ENCODE measurements around the gene AGL.
A peak's percentile ranks its signal among the peaks of the same experiment; 100 is the strongest.
"Not testable (repeated sequence)": the region's sequence is repeated elsewhere in the genome, so short reads cannot be mapped to it uniquely, and the experiment has no call there.

Gene AGL

GRCh38 chr1:99849744-99850458 lies at the start of gene AGL:
TSS of gene AGL (plus strand) at chr1:99850361. CDS start at chr1:99851043, 682 bp downstream.
- DNase-seq (ENCODE audit: insufficient read length, low spot score) (peak; percentile 82), FAIRE-seq (peak; percentile 86)

GRCh38 chr1:99801584-99801983 lies 48.6 kb upstream of the AGL start:
- DNase-seq (ENCODE audit: insufficient read length, low spot score) = no peak
- FAIRE-seq = no peak

- DNase-seq (ENCODE audit: insufficient read length, low spot score) = no peak
- FAIRE-seq = no peak
Observed at GRCh38 chr1:99806882-99807281, 43.3 kb upstream of the AGL start.

GRCh38 chr1:99808391-99809115 lies 41.6 kb upstream of the AGL start:
- FAIRE-seq = peak; percentile 95
- peak; percentile 53 for DNase-seq (ENCODE audit: insufficient read length, low spot score)

- DNase-seq (ENCODE audit: insufficient read length, low spot score) = no peak
- FAIRE-seq = no peak
Observed at GRCh38 chr1:99811075-99811474, 39.1 kb upstream of the AGL start.

- FAIRE-seq (no peak), DNase-seq (ENCODE audit: insufficient read length, low spot score) (no peak)
Observed at GRCh38 chr1:99811747-99812146, 38.4 kb upstream of the AGL start.

GRCh38 chr1:99814373-99814900 lies 35.7 kb upstream of the AGL start:
- DNase-seq (ENCODE audit: insufficient read length, low spot score) (no peak), FAIRE-seq (no peak)

- FAIRE-seq (no peak), DNase-seq (ENCODE audit: insufficient read length, low spot score) (no peak)
Observed at GRCh38 chr1:99816656-99817055, 33.5 kb upstream of the AGL start.

GRCh38 chr1:99818063-99818699 lies 32.0 kb upstream of the AGL start:
- FAIRE-seq (no peak), DNase-seq (ENCODE audit: insufficient read length, low spot score) (no peak)

GRCh38 chr1:99820546-99820945 lies 29.6 kb upstream of the AGL start:
- FAIRE-seq (peak; percentile 71), DNase-seq (ENCODE audit: insufficient read length, low spot score) (peak; percentile 50)

- DNase-seq (ENCODE audit: insufficient read length, low spot score) = no peak
- FAIRE-seq = peak; percentile 21
Observed at GRCh38 chr1:99825098-99825497, 25.1 kb upstream of the AGL start.

GRCh38 chr1:99825702-99826101 lies 24.5 kb upstream of the AGL start:
- no peak for FAIRE-seq

GRCh38 chr1:99827970-99828369 lies 22.2 kb upstream of the AGL start:
- no peak for FAIRE-seq

More at GRCh38 chr1:99825702-99826101, 24.5 kb upstream of the AGL start:
- no peak for DNase-seq (ENCODE audit: insufficient read length, low spot score)

GRCh38 chr1:99829269-99829668 lies 20.9 kb upstream of the AGL start:
- no peak for FAIRE-seq
- DNase-seq (ENCODE audit: insufficient read length, low spot score) = no peak

More at GRCh38 chr1:99827970-99828369, 22.2 kb upstream of the AGL start:
- no peak for DNase-seq (ENCODE audit: insufficient read length, low spot score)

- not testable (repeated sequence) for FAIRE-seq
Observed at GRCh38 chr1:99833911-99834310, 16.2 kb upstream of the AGL start.

GRCh38 chr1:99836171-99837103 lies 13.7 kb upstream of the AGL start:
- not testable (repeated sequence) for FAIRE-seq; DNase-seq (ENCODE audit: insufficient read length, low spot score)

More at GRCh38 chr1:99833911-99834310, 16.2 kb upstream of the AGL start:
- not testable (repeated sequence) for DNase-seq (ENCODE audit: insufficient read length, low spot score)

- not testable (repeated sequence) for FAIRE-seq; DNase-seq (ENCODE audit: insufficient read length, low spot score)
Observed at GRCh38 chr1:99840353-99840752, 9.8 kb upstream of the AGL start.

- DNase-seq (ENCODE audit: insufficient read length, low spot score) = no peak
- FAIRE-seq = no peak
Observed at GRCh38 chr1:99843760-99844159, 6.4 kb upstream of the AGL start.

GRCh38 chr1:99845201-99845600 lies 5.0 kb upstream of the AGL start:
- DNase-seq (ENCODE audit: insufficient read length, low spot score); FAIRE-seq: not testable (repeated sequence)

- FAIRE-seq (no peak), DNase-seq (ENCODE audit: insufficient read length, low spot score) (no peak)
Observed at GRCh38 chr1:99849413-99849743, 783 bp upstream of the AGL start.
